Gastroesophageal sphincter (tissue), 3 donors: Measurements from ENCODE around the gene CCDC80.

Experiments
- EP300 ChIP-seq: sonication (generic); formaldehyde crosslinking; IDR thresholded peaks from one replicate; pipeline ENCODE4 v1.6.1; 2017; ENCODE audit warnings: antibody characterized with exemption, mild to moderate bottlenecking
- POLR2A ChIP-seq, 2 donors: fragments of 450-650 bp; IDR thresholded peaks; one replicate each; pipeline ENCODE4 v1.6.1; 2017; ENCODE audit warnings: antibody characterized with exemption in 2 of 2, mild to moderate bottlenecking in 2 of 2, moderate library complexity in 1 of 2
- POLR2AphosphoS5 ChIP-seq: sonication (generic); formaldehyde crosslinking; IDR thresholded peaks from one replicate; pipeline ENCODE4 v1.6.1; 2017; ENCODE audit warnings: antibody characterized with exemption
- TF ChIP-seq, protein P1 (sequence below), 4 experiments: fragments of 200-600 bp in 2 of 4; fragments of 450-650 bp in 2 of 4; sonication (generic) in 1 of 4; IDR thresholded peaks; one replicate each; pipeline ENCODE4 v1.5.1; 2017 to 2019; ENCODE audit warnings: antibody characterized with exemption in 4 of 4, mild to moderate bottlenecking in 2 of 4, moderate library complexity in 2 of 4

DNA sequence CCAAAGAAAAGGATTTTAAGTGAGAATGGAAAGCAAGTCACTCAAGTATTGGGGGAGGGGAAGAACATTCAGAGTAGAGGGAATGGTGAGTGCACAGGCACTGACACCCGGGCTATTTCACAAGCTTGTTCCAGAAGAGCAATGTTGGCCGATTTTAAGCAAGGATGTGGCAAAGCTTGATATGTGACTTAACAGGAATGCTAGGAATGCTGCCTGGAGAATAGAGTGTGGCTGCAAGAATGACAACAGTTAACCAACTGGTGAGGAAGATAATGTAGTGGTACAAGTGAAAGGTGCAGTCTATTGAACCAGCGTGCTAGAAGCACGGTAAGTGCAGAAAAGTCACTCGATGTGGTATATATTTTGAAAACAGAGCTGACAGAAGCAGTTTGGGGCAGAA is 6.2 kb upstream of the CCDC80 start:
- TF ChIP-seq POLR2A (IDR thresholded peaks at IDR 0.05) = no peak
- TF ChIP-seq, protein P1, sequence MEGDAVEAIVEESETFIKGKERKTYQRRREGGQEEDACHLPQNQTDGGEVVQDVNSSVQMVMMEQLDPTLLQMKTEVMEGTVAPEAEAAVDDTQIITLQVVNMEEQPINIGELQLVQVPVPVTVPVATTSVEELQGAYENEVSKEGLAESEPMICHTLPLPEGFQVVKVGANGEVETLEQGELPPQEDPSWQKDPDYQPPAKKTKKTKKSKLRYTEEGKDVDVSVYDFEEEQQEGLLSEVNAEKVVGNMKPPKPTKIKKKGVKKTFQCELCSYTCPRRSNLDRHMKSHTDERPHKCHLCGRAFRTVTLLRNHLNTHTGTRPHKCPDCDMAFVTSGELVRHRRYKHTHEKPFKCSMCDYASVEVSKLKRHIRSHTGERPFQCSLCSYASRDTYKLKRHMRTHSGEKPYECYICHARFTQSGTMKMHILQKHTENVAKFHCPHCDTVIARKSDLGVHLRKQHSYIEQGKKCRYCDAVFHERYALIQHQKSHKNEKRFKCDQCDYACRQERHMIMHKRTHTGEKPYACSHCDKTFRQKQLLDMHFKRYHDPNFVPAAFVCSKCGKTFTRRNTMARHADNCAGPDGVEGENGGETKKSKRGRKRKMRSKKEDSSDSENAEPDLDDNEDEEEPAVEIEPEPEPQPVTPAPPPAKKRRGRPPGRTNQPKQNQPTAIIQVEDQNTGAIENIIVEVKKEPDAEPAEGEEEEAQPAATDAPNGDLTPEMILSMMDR (IDR thresholded peaks at IDR 0.05) = no peak
- peak; percentile 40 for TF ChIP-seq POLR2AphosphoS5
- TF ChIP-seq EP300 = no peak
